HG03460 (cell line): ENCODE results near the gene SHLD2.
"Not testable (repeated sequence)": the region's sequence is repeated elsewhere in the genome, so short reads cannot be mapped to it uniquely, and the experiment has no call there.

Experiments
- ATAC-seq: cut with Tn5 transposase; IDR thresholded peaks from one replicate; pipeline ENCODE4 v1.9.1; 2021; ENCODE audit not compliant: unreplicated experiment

SHLD2 gene, protein sequence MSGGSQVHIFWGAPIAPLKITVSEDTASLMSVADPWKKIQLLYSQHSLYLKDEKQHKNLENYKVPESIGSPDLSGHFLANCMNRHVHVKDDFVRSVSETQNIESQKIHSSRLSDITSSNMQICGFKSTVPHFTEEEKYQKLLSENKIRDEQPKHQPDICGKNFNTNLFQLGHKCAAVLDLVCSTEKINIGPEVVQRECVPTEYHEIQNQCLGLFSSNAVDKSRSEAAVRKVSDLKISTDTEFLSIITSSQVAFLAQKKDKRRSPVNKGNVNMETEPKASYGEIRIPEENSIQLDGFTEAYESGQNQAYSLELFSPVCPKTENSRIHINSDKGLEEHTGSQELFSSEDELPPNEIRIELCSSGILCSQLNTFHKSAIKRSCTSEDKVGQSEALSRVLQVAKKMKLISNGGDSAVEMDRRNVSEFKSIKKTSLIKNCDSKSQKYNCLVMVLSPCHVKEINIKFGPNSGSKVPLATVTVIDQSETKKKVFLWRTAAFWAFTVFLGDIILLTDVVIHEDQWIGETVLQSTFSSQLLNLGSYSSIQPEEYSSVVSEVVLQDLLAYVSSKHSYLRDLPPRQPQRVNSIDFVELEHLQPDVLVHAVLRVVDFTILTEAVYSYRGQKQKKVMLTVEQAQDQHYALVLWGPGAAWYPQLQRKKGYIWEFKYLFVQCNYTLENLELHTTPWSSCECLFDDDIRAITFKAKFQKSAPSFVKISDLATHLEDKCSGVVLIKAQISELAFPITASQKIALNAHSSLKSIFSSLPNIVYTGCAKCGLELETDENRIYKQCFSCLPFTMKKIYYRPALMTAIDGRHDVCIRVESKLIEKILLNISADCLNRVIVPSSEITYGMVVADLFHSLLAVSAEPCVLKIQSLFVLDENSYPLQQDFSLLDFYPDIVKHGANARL

GRCh38 chr10:87094373-87095235 lies at the start of gene SHLD2, which contains the start of gene GLUD1:
Gene SHLD2 (plus strand): TSS chr10:87095206. CDS start chr10:87151355, 56,149 bp downstream.
Gene GLUD1 (minus strand): TSS chr10:87094843. CDS start chr10:87094769, 74 bp downstream.
- peak; percentile 63 for ATAC-seq

GRCh38 chr10:87045434-87045938 lies 49.5 kb upstream of the SHLD2 start:
- no peak for ATAC-seq

GRCh38 chr10:87053111-87053510 lies 41.9 kb upstream of the SHLD2 start:
- no peak for ATAC-seq

GRCh38 chr10:87053577-87054181 lies 41.3 kb upstream of the SHLD2 start:
- ATAC-seq: no peak

- ATAC-seq: no peak
Observed at GRCh38 chr10:87054373-87055295, 40.4 kb upstream of the SHLD2 start.

DNA sequence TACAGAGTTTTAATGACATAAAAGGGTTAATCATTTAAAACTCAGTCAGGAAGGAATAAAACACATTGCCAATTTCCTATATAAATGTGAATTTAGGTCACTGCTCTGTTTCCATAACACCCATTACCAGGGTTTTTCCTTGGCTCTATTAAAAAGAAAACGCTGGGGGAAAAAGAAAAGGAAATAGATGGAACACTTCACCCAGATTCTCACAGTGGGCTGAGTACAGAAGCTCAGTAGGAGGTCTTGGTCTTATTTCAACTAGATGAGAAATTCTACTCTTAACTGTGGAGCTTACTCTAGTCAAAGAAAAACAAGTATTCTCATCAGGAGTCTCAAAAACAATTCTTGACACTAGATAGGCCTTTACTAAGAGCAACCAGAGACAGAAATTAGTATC lies 36.8 kb upstream of the SHLD2 start:
- no peak for ATAC-seq

GRCh38 chr10:87059401-87059800 lies 35.6 kb upstream of the SHLD2 start:
- ATAC-seq: no peak

- ATAC-seq: no peak
Observed at GRCh38 chr10:87060280-87060928, 34.6 kb upstream of the SHLD2 start.

- no peak for ATAC-seq
Observed at GRCh38 chr10:87064651-87065050, 30.4 kb upstream of the SHLD2 start.

GRCh38 chr10:87066178-87066577 lies 28.8 kb upstream of the SHLD2 start:
- ATAC-seq: no peak

- no peak for ATAC-seq
Observed at GRCh38 chr10:87066865-87067264, 28.1 kb upstream of the SHLD2 start.

DNA sequence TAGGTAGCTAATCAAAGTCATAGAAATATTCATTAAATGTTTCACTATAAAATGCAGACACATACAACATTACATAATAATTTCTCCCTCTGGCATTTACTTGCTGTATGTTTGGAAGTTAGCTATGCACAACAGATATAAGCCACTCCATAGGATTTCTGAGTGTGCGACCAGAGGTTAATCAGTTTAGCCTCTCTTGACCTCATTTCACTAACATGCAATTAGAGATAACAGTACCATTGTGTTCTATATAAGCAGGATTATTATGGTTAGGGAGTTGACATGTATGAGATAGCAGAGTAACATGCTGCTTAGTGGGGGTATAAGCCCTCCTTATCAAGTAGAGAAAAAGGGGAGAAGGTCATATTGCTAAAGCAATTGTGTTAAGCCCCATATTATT lies 26.7 kb upstream of the SHLD2 start:
- ATAC-seq: no peak

GRCh38 chr10:87072449-87072848 lies 22.6 kb upstream of the SHLD2 start:
- no peak for ATAC-seq

DNA sequence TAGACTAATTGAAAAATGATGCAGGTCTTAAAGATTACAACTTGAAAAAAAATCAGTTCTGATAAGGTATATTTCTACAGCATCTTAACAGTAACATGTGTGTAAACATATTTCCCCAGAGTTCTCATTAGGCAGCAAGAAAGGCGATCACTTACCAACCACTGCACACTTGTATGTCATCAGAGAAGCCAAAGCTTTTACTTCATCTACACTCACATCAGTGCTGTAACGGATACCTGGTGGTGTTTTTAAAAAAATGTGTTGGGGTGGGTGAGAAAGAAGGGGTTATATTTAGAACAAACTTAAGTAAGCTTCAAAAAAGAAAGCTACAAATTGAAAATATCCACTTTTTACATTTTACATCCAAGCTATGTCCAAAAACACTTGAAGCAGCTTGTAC lies 18.6 kb upstream of the SHLD2 start:
- ATAC-seq: not testable (repeated sequence)

DNA sequence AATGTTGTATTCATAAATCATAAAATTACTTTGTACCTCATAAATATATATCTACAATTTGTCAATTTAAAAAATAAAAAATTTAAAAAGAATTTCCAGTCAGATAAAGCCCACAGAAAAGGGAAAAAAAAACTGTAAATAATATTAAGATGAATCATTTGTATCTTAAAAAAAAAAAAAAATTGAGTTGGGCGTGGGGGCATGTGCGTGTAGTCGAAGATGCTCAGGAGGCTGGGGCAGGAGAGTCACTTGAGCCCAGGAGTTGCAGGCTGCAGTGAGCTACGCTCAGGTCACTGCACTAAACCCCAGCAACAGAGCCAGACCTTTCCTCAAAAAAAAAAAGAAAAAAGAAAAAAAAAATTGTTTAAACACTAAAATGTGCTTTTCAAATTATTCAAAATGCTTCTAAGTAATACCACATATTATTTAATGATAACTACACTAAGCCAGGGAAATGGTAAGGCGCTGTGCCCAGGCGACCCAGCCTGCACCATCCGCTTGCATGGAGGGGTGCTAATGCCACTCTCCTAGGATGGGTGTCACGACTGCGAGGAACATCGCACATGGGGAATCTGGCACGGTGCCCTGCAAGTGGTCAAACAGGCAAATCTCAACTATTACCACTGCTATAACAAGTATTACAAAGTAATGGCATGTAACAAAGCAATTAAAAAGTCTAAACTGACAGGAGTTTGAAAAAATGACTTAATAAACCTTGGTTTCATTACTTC lies 15.7 kb upstream of the SHLD2 start:
- no peak for ATAC-seq

GRCh38 chr10:87080621-87081020 lies 14.4 kb upstream of the SHLD2 start:
- ATAC-seq: not testable (repeated sequence)

GRCh38 chr10:87081574-87081973 lies 13.4 kb upstream of the SHLD2 start:
- not testable (repeated sequence) for ATAC-seq

GRCh38 chr10:87082219-87082618 lies 12.8 kb upstream of the SHLD2 start:
- not testable (repeated sequence) for ATAC-seq
